GM12874 (cell line): Measurements from ENCODE around the gene USP15.
A peak's percentile ranks its signal among the peaks of the same experiment; 100 is the strongest.

Source experiments
- TF ChIP-seq, protein P1 (sequence below): IDR thresholded peaks from 2 replicates; pipeline ENCODE4 v1.5.1; 2011; ENCODE audit warnings: low read depth, mild to moderate bottlenecking, control low read depth, low read length, moderate library complexity; ENCODE audit not compliant: insufficient read depth

Gene USP15

DNA sequence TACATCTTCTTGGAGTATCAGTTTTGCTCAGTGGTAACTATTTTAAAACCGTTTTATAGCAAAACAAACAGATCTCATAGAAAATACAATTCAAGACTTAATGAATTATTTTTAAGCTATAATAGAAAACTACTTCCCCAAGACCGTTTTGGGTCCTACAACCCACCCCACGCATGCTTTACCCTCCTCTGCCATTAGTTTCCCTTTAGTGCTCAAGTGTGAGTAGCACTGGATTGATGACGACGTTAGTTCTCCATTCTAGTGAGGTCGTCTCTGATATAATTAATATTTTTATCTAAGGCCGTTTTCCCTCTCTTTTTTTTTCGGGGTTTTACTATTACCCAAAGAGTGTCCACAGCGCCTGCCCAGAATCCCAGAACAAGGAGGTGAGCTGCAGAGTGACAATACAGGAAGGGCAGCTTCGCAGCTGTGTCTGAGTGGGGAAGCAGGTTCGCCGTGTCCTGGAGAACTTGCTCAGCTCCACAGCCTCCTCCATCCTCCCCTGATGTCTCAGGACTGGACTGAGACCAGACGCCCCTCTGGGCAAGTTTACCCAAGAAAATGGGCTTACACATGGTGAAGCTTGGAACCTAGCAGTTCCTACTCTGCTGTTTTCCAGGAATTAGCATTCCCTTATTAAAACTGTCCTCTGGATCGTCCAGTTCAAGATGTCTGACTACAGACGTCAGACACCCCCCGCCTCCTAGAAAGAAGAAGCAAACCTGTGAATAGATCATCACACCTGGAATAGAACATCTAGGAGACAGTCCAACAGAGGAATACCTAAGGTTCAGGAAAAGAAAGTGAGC is 174.5 kb downstream of the USP15 start:
- TF ChIP-seq, protein P1, sequence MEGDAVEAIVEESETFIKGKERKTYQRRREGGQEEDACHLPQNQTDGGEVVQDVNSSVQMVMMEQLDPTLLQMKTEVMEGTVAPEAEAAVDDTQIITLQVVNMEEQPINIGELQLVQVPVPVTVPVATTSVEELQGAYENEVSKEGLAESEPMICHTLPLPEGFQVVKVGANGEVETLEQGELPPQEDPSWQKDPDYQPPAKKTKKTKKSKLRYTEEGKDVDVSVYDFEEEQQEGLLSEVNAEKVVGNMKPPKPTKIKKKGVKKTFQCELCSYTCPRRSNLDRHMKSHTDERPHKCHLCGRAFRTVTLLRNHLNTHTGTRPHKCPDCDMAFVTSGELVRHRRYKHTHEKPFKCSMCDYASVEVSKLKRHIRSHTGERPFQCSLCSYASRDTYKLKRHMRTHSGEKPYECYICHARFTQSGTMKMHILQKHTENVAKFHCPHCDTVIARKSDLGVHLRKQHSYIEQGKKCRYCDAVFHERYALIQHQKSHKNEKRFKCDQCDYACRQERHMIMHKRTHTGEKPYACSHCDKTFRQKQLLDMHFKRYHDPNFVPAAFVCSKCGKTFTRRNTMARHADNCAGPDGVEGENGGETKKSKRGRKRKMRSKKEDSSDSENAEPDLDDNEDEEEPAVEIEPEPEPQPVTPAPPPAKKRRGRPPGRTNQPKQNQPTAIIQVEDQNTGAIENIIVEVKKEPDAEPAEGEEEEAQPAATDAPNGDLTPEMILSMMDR = no peak

DNA sequence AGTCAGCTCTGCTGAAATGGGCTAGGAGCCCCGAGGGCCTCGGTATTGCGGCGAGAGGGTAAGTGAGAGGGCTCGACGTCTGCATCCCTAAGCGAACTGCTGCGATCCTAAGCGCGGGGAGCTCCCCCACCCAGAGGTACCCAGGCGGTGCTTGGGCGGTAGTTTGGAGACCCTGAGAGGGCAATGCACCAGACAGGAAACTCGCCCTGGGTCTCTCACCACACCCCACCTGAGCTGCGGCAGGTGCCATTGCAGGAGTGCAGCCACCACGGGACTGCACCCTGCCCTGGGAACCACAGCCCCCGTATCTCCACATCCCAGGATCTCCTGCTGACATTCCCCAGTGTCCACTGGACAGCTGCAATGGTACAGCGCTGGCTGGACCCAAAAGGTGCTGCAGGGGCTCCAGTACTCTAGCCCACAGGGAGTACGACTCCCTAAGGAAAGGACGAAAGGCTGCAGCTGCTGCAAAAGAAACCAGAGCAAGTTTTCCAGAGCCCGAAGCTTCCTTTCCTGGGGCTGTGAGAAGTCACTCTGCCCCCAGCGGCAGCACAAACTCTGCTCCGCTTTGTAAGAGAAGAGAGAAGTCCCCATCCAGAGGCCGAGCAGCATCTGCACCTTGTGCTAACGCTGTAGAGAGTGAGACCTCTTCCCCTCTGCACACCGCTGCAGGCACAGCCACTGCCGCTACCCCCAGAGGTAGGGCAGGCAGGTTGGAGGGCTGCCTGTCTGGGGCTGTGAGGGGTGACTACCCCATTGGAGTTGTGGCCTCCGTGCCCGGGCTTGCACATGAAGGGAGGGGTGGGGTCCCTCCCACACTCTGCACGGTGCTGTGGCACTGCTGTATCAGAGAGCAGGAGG is 175.3 kb downstream of the USP15 start:
- TF ChIP-seq, protein P1 = peak; percentile 35

DNA sequence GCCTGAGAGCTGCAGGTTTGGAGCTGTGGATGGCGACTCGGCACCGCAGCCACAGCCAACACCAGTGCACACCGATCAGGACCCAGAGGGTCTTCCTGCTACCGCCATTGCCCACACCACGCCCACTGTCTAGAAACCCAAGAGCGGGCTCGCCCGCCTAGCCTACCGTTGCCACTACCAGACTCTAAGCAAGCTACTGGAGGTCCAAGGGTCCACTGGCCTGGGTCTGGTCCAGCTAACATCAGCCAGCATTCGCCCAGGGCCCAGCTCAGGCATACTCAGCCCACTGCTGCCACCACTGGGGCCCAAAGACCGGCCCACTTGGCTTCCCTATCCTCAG is 175.9 kb downstream of the USP15 start:
- TF ChIP-seq, protein P1 = no peak

GRCh38 chr12:62438098-62438692 is 178.0 kb downstream of the USP15 start:
- TF ChIP-seq, protein P1 = peak; percentile 50; the same call in 1 of the 2 replicates

DNA sequence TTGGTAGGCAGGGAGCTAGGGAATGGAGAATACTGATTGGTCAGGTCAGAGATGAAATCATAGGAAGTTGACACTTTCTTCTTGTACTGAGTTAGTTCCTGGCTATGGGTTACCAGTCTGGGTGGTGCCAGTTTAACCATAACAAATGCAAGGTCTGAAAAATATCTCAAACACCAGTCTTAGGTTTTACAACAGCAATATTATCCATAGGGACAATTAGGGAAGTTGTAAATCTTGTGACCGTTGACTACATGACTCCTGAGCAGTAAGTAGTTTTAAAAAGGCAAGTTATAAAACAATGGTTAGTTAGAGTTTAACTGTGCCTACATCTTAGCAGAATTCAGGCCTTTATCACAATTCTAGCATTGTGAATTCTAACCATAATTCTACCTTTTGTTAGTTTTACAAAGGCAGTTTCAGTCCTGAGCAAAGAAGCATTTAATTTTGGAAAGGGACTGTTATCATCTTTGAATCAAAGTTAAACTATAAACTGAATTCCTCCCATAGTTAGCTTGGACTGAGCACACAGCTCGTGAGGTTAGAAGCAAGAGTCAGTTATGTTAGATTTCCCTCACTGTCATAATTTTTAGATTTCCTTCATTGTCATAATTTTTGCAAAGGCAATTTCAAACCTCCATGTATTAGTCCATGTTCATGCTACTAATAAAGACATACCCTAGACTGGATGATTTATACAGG is 186.7 kb downstream of the USP15 start:
- TF ChIP-seq, protein P1 = no peak

DNA sequence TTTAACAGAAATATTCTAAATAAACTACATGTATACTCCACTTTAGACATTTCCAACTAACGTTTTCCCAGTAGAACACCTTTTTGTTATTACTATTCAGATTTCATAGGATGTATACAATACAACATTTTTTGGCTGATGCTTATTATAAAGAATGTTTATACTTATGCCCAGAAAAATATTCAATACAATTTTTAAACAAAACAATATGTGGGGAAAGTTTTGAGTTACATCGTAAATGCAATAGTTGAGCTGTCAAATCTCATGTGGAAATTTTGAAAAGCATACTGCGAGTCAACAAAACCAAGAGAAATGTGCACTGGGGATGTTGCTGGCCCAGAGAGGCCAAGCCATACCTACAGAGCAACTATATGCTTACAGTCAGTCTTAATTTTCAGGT is 188.2 kb downstream of the USP15 start:
- TF ChIP-seq, protein P1 = no peak
